Endothelial cell of umbilical vein (primary cell): ENCODE data around the gene TRERF1. TPM values are rescaled to one million over a fixed set of nuclear protein-coding genes. Genes with fewer than 3 reads are reported as not detected.
A peak's percentile ranks its signal among the peaks of the same experiment; 100 is the strongest.

ENCODE experiments used
- BruUV-seq: library from RNA; stranded (reverse); fragments of 400-500 nt; replicated peaks from 2 replicates; lab custom pipeline; 2021; lab: Mats Ljungman, UMichigan
- CTCF ChIA-PET: fragments of 300-600, 350-600 bp; sonication (Branson Sonifier 250); formaldehyde crosslinking; loops from one replicate; lab custom pipeline; 2021; ENCODE audit warnings: antibody characterized with exemption, inconsistent platforms; lab: Charles Lee
- POLR2A ChIA-PET: fragments of 300-600, 350-600 bp; sonication (Branson Sonifier 250); formaldehyde crosslinking; loops from one replicate; lab custom pipeline; 2021; ENCODE audit warnings: antibody characterized with exemption, inconsistent platforms; lab: Charles Lee
- DNase-seq: peaks from one replicate; pipeline ENCODE4 v3.0.0-alpha.2; 2011; ENCODE audit warnings: low read depth, low spot score
- FAIRE-seq: peaks from 2 replicates; lab custom pipeline; 2011; peaks lifted over from hg19 to GRCh38; lab: Jason Lieb, UNC
- H2AFZ ChIP-seq: 2 replicates; pipeline ENCODE4 v1.6.0; 2012; ENCODE audit warnings: low read depth, low read length, control low read depth, inconsistent platforms
- H3K27ac ChIP-seq: 2 replicates; pipeline ENCODE4 v1.5.1; 2011; ENCODE audit warnings: low read depth, mild to moderate bottlenecking, control low read depth, low read length, moderate library complexity; ENCODE audit not compliant: insufficient read depth
- H3K27me3 ChIP-seq, 2 experiments: 2 replicates each; pipeline versions ENCODE4 v1.6.0 to v1.6.1; 2011; ENCODE audit warnings: low read length in 2 of 2, mixed read lengths in 1 of 2; ENCODE audit not compliant: control insufficient read depth in 2 of 2, insufficient read depth in 2 of 2
- H3K36me3 ChIP-seq, 2 experiments: 2 replicates in 1 of 2; 3 replicates in 1 of 2; pipeline ENCODE4 v1.5.1; 2011; ENCODE audit warnings: low read length in 2 of 2, mild to moderate bottlenecking in 1 of 2, moderate library complexity in 1 of 2; ENCODE audit not compliant: control insufficient read depth in 2 of 2, insufficient read depth in 2 of 2; ENCODE audit errors: extremely low read depth in 1 of 2
- H3K4me1 ChIP-seq: 3 replicates; pipeline ENCODE4 v1.5.1; 2011; ENCODE audit warnings: mild to moderate bottlenecking, low read length; ENCODE audit not compliant: control insufficient read depth, insufficient read depth; ENCODE audit errors: extremely low read depth
- H3K4me2 ChIP-seq: 2 replicates; pipeline ENCODE4 v1.6.1; 2011; ENCODE audit warnings: low read length, control low read depth, mixed read lengths; ENCODE audit not compliant: insufficient read depth
- H3K4me3 ChIP-seq, 3 experiments: fragments of 200-600 bp in 1 of 3; sonication (generic), shearing (Covaris generic) in 1 of 3; replicated peaks in 1 of 3; 2 replicates each; pipeline ENCODE4 v1.5.1; 2011 to 2016; ENCODE audit warnings: control low read depth in 3 of 3, low read length in 3 of 3, mild to moderate bottlenecking in 2 of 3, inconsistent platforms in 1 of 3, low read depth in 1 of 3, moderate library complexity in 1 of 3; ENCODE audit not compliant: insufficient read depth in 1 of 3
- H3K79me2 ChIP-seq: 2 replicates; pipeline ENCODE4 v1.6.0; 2012; ENCODE audit warnings: low read length, inconsistent platforms; ENCODE audit not compliant: control insufficient read depth, insufficient read depth
- H3K9ac ChIP-seq: replicated peaks from 2 replicates; pipeline ENCODE3; 2011; ENCODE audit warnings: low read length, control low read depth; ENCODE audit not compliant: insufficient read depth; ENCODE audit errors: extremely low read depth
- H3K9me1 ChIP-seq: replicated peaks from 3 replicates; pipeline ENCODE4 v1.6.0; 2011; ENCODE audit warnings: mild to moderate bottlenecking, low read length; ENCODE audit not compliant: control insufficient read depth, insufficient read depth; ENCODE audit errors: extremely low read depth
- H3K9me3 ChIP-seq: replicated peaks from 2 replicates; pipeline ENCODE4 v1.5.1; 2012; ENCODE audit warnings: low read length, inconsistent platforms; ENCODE audit not compliant: control insufficient read depth, insufficient read depth
- H4K20me1 ChIP-seq: replicated peaks from 2 replicates; pipeline ENCODE3; 2011; ENCODE audit warnings: mild to moderate bottlenecking, low read length; ENCODE audit not compliant: control insufficient read depth, insufficient read depth; ENCODE audit errors: extremely low read depth
- CTCF ChIP-seq, 2 donors: IDR thresholded peaks; 1 replicate in 1 of 2; 2 replicates in 1 of 2; pipeline ENCODE4 v1.5.1; 2011; ENCODE audit warnings: low read length in 2 of 2, mild to moderate bottlenecking in 2 of 2, moderate library complexity in 2 of 2, control low read depth in 1 of 2, inconsistent platforms in 1 of 2, low read depth in 1 of 2; ENCODE audit not compliant: insufficient read depth in 1 of 2; ENCODE audit errors: extremely low read depth in 1 of 2
- EZH2 ChIP-seq: IDR thresholded peaks from 2 replicates; pipeline ENCODE4 v1.6.1; 2012; ENCODE audit warnings: borderline replicate concordance, low read depth, mild to moderate bottlenecking, moderate library complexity, low read length, inconsistent platforms; ENCODE audit not compliant: severe bottlenecking
- FOS ChIP-seq: IDR thresholded peaks from 2 replicates; pipeline ENCODE4 v1.6.1; 2011; ENCODE audit warnings: mild to moderate bottlenecking, low read length, moderate library complexity, borderline replicate concordance; ENCODE audit not compliant: insufficient read depth
- GATA2 ChIP-seq: IDR thresholded peaks from 2 replicates; pipeline ENCODE4 v1.7.0; 2011; ENCODE audit warnings: low read depth, mild to moderate bottlenecking, moderate library complexity, mixed read lengths, low read length; ENCODE audit not compliant: insufficient read length, insufficient read depth
- JUN ChIP-seq: IDR thresholded peaks from 2 replicates; pipeline ENCODE4 v1.6.1; 2011; ENCODE audit warnings: borderline replicate concordance, low read depth; ENCODE audit not compliant: insufficient read length, insufficient read depth
- MAX ChIP-seq: IDR thresholded peaks from 2 replicates; pipeline ENCODE4 v1.6.1; 2011; ENCODE audit not compliant: insufficient read depth, insufficient read length
- MYC ChIP-seq: IDR thresholded peaks from one replicate; pipeline ENCODE4 v1.6.1; 2011; ENCODE audit warnings: mild to moderate bottlenecking, low read depth, low read length
- POLR2A ChIP-seq: IDR thresholded peaks from 2 replicates; pipeline ENCODE4 v1.6.1; 2012; ENCODE audit warnings: low read depth, mild to moderate bottlenecking, control low read depth, low read length
- POLR2AphosphoS5 ChIP-seq: IDR thresholded peaks from 2 replicates; pipeline ENCODE4 v1.6.1; 2012; ENCODE audit warnings: low read depth, mild to moderate bottlenecking, control low read depth, low read length, moderate library complexity; ENCODE audit not compliant: insufficient read depth
- dilution Hi-C: fragments of 300-500 bp; cut with MboI; formaldehyde crosslinking; loops from one replicate; pipeline ENCODE4 v1.15.0; 2019; ENCODE audit warnings: low sequenced_read_pairs; ENCODE audit not compliant: extremely low pct_ligation_motif_present
- intact Hi-C: fragments of 100-400 bp; cut with micrococcal nuclease; formaldehyde crosslinking; loops from one replicate; pipeline ENCODE4 v1.10.0; 2022
- polyA plus RNA-seq, 4 experiments: library from polyadenylated mRNA; depleted of rRNA in 3 of 4; stranded (reverse) in 3 of 4; unstranded in 1 of 4; fragments of >200 nt; gene quantifications; 2 replicates each; pipeline versions ENCODE4 v1.2.1 to v1.2.3, GENCODE V29; 2011 to 2012; ENCODE audit warnings: missing spikeins in 1 of 4
- total RNA-seq: library from RNA; stranded (reverse); gene quantifications from 2 replicates; pipeline ENCODE4 v1.2.3, GENCODE V29; 2021

Gene TRERF1
- total and polyA plus RNA-seq, 2 donors (not counting 3 experiments of a cell fraction or from before 2014, with no cell fraction given): 0.73 to 5.5 TPM

- Histone ChIP-seq H3K4me3 (no peak overlapping the region), H3K9me1 (no peaks in the 10 kb centered on the region), H3K9ac (no peak overlapping the region), H3K79me2 (no peaks in the 10 kb centered on the region), H3K4me2 (no peak overlapping the region), H3K9me3 (no peaks in the 10 kb centered on the region), H3K27ac (no peak overlapping the region), H3K36me3 (no peaks in the 10 kb centered on the region), H3K27me3 (peaks cover 0 to 2% of the 10 kb centered on the region in 2 experiments), H3K4me1 (peaks cover 12% of the 10 kb centered on the region), H2AFZ (no peak overlapping the region), H4K20me1 (no peaks in the 10 kb centered on the region)
- DNase-seq (no peak), FAIRE-seq (no peak)
- BruUV-seq: no TSS peak
- POLR2A ChIA-PET: no interaction called here
- dilution Hi-C loops (no loop called here), intact Hi-C loops (no loop called here)
- TF ChIP-seq FOS (no peak), MYC (no peak), POLR2A (no peak), MAX (no peak), POLR2AphosphoS5 (no peak)
- CTCF ChIA-PET: interaction anchor here (0.8 to 9.2 kb wide), 2 partner anchors 79 to 288 kb away, joined by 3 to 174 read pairs; no protein-coding TSS in a partner anchor
These were observed 192.4 kb downstream of the TRERF1 start for GRCh38 chr6:42259286-42259685.

GRCh38 chr6:42257614-42258013 lies 194.1 kb downstream of the TRERF1 start:
- H4K20me1 ChIP-seq: no peaks in the 10 kb centered on the region
- no peak overlapping the region for H2AFZ ChIP-seq
- FAIRE-seq (no peak), DNase-seq (no peak)
- TF ChIP-seq POLR2A: no peak
- no peak for TF ChIP-seq MAX
- no peak for TF ChIP-seq EZH2
- TF ChIP-seq GATA2: no peak
- no peak for TF ChIP-seq FOS
- TF ChIP-seq JUN: no peak
- no peak for TF ChIP-seq POLR2AphosphoS5
- TF ChIP-seq CTCF (IDR thresholded peaks at IDR 0.05; ENCODE audit: extremely low read depth in 1 of 2, insufficient read depth in 1 of 2, low read depth in 1 of 2, low read length in 2 of 2): no peak
- TF ChIP-seq MYC: no peak
- peaks cover 12% of the 10 kb centered on the region for H3K4me1 ChIP-seq
- no peaks in the 10 kb centered on the region for H3K9me1 ChIP-seq
- intact Hi-C loops: no loop called here
- CTCF ChIA-PET: interaction anchor here (1.0 to 9.2 kb wide), 3 partner anchors 9 to 290 kb away, joined by 4 to 174 read pairs (median 5); no protein-coding TSS in a partner anchor
- dilution Hi-C loops: no loop called here
- no peak overlapping the region for H3K4me3 ChIP-seq
- H3K27me3 ChIP-seq: peaks cover 0 to under 1% of the 10 kb centered on the region in 2 experiments
- BruUV-seq: no TSS peak
- no peak overlapping the region for H3K27ac ChIP-seq
- POLR2A ChIA-PET: no interaction called here
- H3K4me2 ChIP-seq: peak overlapping the region; percentile 22
- no peaks in the 10 kb centered on the region for H3K9me3 ChIP-seq
- no peaks in the 10 kb centered on the region for H3K36me3 ChIP-seq
- no peak overlapping the region for H3K9ac ChIP-seq
- no peaks in the 10 kb centered on the region for H3K79me2 ChIP-seq
